Measurements from ENCODE around the gene THAP7.

THAP7 gene

GRCh38 chr22:20977019-20977418 lies 24.9 kb downstream of the THAP7 start:
- Histone ChIP-seq H3K4me2 (ENCODE audit: low read length) (no peak overlapping the region), H3K36me3 (ENCODE audit: control insufficient read depth, low read length) (no peaks in the 10 kb centered on the region), H3K9me3 (ENCODE audit: control insufficient read depth, insufficient read depth, low read length) (peaks cover 11% of the 10 kb centered on the region; the same call in 1 of the 2 replicates), H3K4me1 (ENCODE audit: control insufficient read depth, low read length) (peaks cover 14% of the 10 kb centered on the region), H4K20me1 (ENCODE audit: control insufficient read depth, insufficient read depth, low read depth, low read length) (no peaks in the 10 kb centered on the region), H3K9me2 (replicated peaks; ENCODE audit: control insufficient read depth, low read length) (no peaks in the 10 kb centered on the region), H3K27ac (ENCODE audit: low read depth, low read length) (no peak overlapping the region), H3F3A (ENCODE audit: control insufficient read depth, insufficient read depth) (no peaks in the 10 kb centered on the region), H3K79me2 (ENCODE audit: control insufficient read depth, low read length) (peaks cover 4% of the 10 kb centered on the region; the same call in 1 of the 2 replicates), H3K27me3 (ENCODE audit: control insufficient read depth, low read length) (no peaks in the 10 kb centered on the region), H3K4me3 (ENCODE audit: low read length) (no peak overlapping the region)
- TF ChIP-seq EZH2phosphoT487 (IDR thresholded peaks at IDR 0.05; ENCODE audit: borderline replicate concordance, low read length) (no peak), CTCF (IDR thresholded peaks at IDR 0.05; ENCODE audit: low read depth, low read length, poor library complexity, severe bottlenecking) (no peak)

- no peak overlapping the region for H3K4me3 ChIP-seq (ENCODE audit: low read length)
- no peaks in the 10 kb centered on the region for H4K20me1 ChIP-seq (ENCODE audit: control insufficient read depth, insufficient read depth, low read depth, low read length)
- no peak overlapping the region for H3K27ac ChIP-seq (ENCODE audit: low read depth, low read length)
- H3K4me1 ChIP-seq (ENCODE audit: control insufficient read depth, low read length): peaks cover 14% of the 10 kb centered on the region
- H3K9me3 ChIP-seq (ENCODE audit: control insufficient read depth, insufficient read depth, low read length): peaks cover 11% of the 10 kb centered on the region; the same call in 1 of the 2 replicates
- H3F3A ChIP-seq (ENCODE audit: control insufficient read depth, insufficient read depth): no peaks in the 10 kb centered on the region
- no peaks in the 10 kb centered on the region for H3K27me3 ChIP-seq (ENCODE audit: control insufficient read depth, low read length)
- H3K4me2 ChIP-seq (ENCODE audit: low read length): no peak overlapping the region
- no peaks in the 10 kb centered on the region for H3K36me3 ChIP-seq (ENCODE audit: control insufficient read depth, low read length)
- H3K79me2 ChIP-seq (ENCODE audit: control insufficient read depth, low read length): peaks cover 3% of the 10 kb centered on the region; the same call in 1 of the 2 replicates
- no peaks in the 10 kb centered on the region for H3K9me2 ChIP-seq (replicated peaks; ENCODE audit: control insufficient read depth, low read length)
- TF ChIP-seq CTCF (IDR thresholded peaks at IDR 0.05; ENCODE audit: low read depth, low read length, poor library complexity, severe bottlenecking) (no peak), EZH2phosphoT487 (IDR thresholded peaks at IDR 0.05; ENCODE audit: borderline replicate concordance, low read length) (no peak)
Observed at GRCh38 chr22:20976291-20976877, 25.5 kb downstream of the THAP7 start.

GRCh38 chr22:20975541-20976290 lies 26.2 kb downstream of the THAP7 start:
- H3K27ac ChIP-seq (ENCODE audit: low read depth, low read length): no peak overlapping the region
- no peaks in the 10 kb centered on the region for H3F3A ChIP-seq (ENCODE audit: control insufficient read depth, insufficient read depth)
- H3K79me2 ChIP-seq (ENCODE audit: control insufficient read depth, low read length): no peaks in the 10 kb centered on the region
- H3K4me1 ChIP-seq (ENCODE audit: control insufficient read depth, low read length): peaks cover 7% of the 10 kb centered on the region
- H3K4me3 ChIP-seq (ENCODE audit: low read length): no peak overlapping the region
- no peak for TF ChIP-seq CTCF (IDR thresholded peaks at IDR 0.05; ENCODE audit: low read depth, low read length, poor library complexity, severe bottlenecking)
- no peak for TF ChIP-seq EZH2phosphoT487 (IDR thresholded peaks at IDR 0.05; ENCODE audit: borderline replicate concordance, low read length)
- peaks cover 11% of the 10 kb centered on the region; the same call in 1 of the 2 replicates for H3K9me3 ChIP-seq (ENCODE audit: control insufficient read depth, insufficient read depth, low read length)
- H3K36me3 ChIP-seq (ENCODE audit: control insufficient read depth, low read length): no peaks in the 10 kb centered on the region
- no peaks in the 10 kb centered on the region for H3K27me3 ChIP-seq (ENCODE audit: control insufficient read depth, low read length)
- no peaks in the 10 kb centered on the region for H4K20me1 ChIP-seq (ENCODE audit: control insufficient read depth, insufficient read depth, low read depth, low read length)
- H3K4me2 ChIP-seq (ENCODE audit: low read length): no peak overlapping the region
- no peaks in the 10 kb centered on the region for H3K9me2 ChIP-seq (replicated peaks; ENCODE audit: control insufficient read depth, low read length)
